ENCODE measurements around the gene FHL2. TPM values are rescaled to one million over a fixed set of nuclear protein-coding genes. Genes with fewer than 3 reads are reported as not detected.

The FHL2 gene
- total and polyA plus RNA-seq, 9 of the 15 experiments (the other 6 are each of a cell fraction or from before 2014, with no cell fraction given): 7.5 to 33.1 (median 23.9) TPM

DNA sequence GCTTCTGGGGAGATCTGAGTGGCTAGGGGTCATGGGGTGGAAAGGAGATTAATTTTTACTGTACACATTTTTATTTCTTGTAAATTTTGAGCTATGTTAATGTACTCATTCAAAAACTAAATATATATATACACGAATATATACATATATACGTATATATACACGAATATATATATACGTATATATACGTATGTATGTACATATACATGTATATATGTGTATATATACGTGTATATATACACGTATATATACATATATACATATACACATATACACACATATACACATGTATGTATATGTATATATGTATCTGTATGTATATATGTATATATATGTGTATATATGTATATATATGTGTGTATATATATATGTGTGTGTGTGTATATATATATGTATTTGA lies 3.0 kb upstream of the FHL2 start (continued):
- TF ChIP-seq, protein P1, sequence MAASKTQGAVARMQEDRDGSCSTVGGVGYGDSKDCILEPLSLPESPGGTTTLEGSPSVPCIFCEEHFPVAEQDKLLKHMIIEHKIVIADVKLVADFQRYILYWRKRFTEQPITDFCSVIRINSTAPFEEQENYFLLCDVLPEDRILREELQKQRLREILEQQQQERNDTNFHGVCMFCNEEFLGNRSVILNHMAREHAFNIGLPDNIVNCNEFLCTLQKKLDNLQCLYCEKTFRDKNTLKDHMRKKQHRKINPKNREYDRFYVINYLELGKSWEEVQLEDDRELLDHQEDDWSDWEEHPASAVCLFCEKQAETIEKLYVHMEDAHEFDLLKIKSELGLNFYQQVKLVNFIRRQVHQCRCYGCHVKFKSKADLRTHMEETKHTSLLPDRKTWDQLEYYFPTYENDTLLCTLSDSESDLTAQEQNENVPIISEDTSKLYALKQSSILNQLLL (CRISPR knock-in tag; IDR thresholded peaks at IDR 0.05; ENCODE audit: borderline replicate concordance): peak; percentile 87; the same call in 1 of the 2 replicates
- TF ChIP-seq, protein P2, sequence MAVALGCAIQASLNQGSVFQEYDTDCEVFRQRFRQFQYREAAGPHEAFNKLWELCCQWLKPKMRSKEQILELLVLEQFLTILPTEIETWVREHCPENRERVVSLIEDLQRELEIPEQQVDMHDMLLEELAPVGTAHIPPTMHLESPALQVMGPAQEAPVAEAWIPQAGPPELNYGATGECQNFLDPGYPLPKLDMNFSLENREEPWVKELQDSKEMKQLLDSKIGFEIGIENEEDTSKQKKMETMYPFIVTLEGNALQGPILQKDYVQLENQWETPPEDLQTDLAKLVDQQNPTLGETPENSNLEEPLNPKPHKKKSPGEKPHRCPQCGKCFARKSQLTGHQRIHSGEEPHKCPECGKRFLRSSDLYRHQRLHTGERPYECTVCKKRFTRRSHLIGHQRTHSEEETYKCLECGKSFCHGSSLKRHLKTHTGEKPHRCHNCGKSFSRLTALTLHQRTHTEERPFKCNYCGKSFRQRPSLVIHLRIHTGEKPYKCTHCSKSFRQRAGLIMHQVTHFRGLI (CRISPR knock-in tag; IDR thresholded peaks at IDR 0.05): peak; percentile 81; the same call in 1 of the 2 replicates
- TF ChIP-seq HDAC6 (IDR thresholded peaks at IDR 0.05; ENCODE audit: low read depth, low read length) (no peak), ZNF707 (CRISPR knock-in tag; conservative IDR thresholded peaks at IDR 0.05) (peak; percentile 76; the same call in 1 of the 2 replicates), SMC3 (conservative IDR thresholded peaks at IDR 0.05; ENCODE audit: insufficient read depth, low read depth, low read length) (no peak), SMAD4 (CRISPR knock-in tag; conservative IDR thresholded peaks at IDR 0.05) (no peak), CAMTA2 (CRISPR knock-in tag; conservative IDR thresholded peaks at IDR 0.05) (no peak), CBX1 (IDR thresholded peaks at IDR 0.05; ENCODE audit: low read depth) (no peak), ETV5 (CRISPR knock-in tag; IDR thresholded peaks at IDR 0.05; ENCODE audit: low read depth) (no peak), SIN3B (IDR thresholded peaks at IDR 0.05; ENCODE audit: low read depth) (no peak), ADNP (tag; IDR thresholded peaks at IDR 0.05) (no peak), ZNF408 (CRISPR knock-in tag; IDR thresholded peaks at IDR 0.05; ENCODE audit: low read depth) (peak; percentile 81; the same call in 1 of the 2 replicates)
- TF ChIP-seq, protein P3, sequence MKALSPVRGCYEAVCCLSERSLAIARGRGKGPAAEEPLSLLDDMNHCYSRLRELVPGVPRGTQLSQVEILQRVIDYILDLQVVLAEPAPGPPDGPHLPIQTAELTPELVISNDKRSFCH (CRISPR knock-in tag; IDR thresholded peaks at IDR 0.05): no peak
- TF ChIP-seq, protein P3 (tag; IDR thresholded peaks at IDR 0.05): no peak
- TF ChIP-seq, protein P4, sequence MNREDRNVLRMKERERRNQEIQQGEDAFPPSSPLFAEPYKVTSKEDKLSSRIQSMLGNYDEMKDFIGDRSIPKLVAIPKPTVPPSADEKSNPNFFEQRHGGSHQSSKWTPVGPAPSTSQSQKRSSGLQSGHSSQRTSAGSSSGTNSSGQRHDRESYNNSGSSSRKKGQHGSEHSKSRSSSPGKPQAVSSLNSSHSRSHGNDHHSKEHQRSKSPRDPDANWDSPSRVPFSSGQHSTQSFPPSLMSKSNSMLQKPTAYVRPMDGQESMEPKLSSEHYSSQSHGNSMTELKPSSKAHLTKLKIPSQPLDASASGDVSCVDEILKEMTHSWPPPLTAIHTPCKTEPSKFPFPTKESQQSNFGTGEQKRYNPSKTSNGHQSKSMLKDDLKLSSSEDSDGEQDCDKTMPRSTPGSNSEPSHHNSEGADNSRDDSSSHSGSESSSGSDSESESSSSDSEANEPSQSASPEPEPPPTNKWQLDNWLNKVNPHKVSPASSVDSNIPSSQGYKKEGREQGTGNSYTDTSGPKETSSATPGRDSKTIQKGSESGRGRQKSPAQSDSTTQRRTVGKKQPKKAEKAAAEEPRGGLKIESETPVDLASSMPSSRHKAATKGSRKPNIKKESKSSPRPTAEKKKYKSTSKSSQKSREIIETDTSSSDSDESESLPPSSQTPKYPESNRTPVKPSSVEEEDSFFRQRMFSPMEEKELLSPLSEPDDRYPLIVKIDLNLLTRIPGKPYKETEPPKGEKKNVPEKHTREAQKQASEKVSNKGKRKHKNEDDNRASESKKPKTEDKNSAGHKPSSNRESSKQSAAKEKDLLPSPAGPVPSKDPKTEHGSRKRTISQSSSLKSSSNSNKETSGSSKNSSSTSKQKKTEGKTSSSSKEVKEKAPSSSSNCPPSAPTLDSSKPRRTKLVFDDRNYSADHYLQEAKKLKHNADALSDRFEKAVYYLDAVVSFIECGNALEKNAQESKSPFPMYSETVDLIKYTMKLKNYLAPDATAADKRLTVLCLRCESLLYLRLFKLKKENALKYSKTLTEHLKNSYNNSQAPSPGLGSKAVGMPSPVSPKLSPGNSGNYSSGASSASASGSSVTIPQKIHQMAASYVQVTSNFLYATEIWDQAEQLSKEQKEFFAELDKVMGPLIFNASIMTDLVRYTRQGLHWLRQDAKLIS (CRISPR knock-in tag; IDR thresholded peaks at IDR 0.05): no peak
- TF ChIP-seq, protein P5, sequence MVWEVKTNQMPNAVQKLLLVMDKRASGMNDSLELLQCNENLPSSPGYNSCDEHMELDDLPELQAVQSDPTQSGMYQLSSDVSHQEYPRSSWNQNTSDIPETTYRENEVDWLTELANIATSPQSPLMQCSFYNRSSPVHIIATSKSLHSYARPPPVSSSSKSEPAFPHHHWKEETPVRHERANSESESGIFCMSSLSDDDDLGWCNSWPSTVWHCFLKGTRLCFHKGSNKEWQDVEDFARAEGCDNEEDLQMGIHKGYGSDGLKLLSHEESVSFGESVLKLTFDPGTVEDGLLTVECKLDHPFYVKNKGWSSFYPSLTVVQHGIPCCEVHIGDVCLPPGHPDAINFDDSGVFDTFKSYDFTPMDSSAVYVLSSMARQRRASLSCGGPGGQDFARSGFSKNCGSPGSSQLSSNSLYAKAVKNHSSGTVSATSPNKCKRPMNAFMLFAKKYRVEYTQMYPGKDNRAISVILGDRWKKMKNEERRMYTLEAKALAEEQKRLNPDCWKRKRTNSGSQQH (CRISPR knock-in tag; IDR thresholded peaks at IDR 0.05): no peak
- TF ChIP-seq, protein P6, sequence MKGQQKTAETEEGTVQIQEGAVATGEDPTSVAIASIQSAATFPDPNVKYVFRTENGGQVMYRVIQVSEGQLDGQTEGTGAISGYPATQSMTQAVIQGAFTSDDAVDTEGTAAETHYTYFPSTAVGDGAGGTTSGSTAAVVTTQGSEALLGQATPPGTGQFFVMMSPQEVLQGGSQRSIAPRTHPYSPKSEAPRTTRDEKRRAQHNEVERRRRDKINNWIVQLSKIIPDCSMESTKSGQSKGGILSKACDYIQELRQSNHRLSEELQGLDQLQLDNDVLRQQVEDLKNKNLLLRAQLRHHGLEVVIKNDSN (CRISPR knock-in tag; IDR thresholded peaks at IDR 0.05): no peak
- TF ChIP-seq, protein P7, sequence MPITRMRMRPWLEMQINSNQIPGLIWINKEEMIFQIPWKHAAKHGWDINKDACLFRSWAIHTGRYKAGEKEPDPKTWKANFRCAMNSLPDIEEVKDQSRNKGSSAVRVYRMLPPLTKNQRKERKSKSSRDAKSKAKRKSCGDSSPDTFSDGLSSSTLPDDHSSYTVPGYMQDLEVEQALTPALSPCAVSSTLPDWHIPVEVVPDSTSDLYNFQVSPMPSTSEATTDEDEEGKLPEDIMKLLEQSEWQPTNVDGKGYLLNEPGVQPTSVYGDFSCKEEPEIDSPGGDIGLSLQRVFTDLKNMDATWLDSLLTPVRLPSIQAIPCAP (CRISPR knock-in tag; IDR thresholded peaks at IDR 0.05; ENCODE audit: borderline replicate concordance): no peak
